Stimulated activated naive B cell treated with anti-CD40 and anti-IgM and Interleukin-4, amounts not matched to agents 10 μg/mL and 1 μg/mL and 100 μg/mL, for 72 hours (primary cell): Measurements from ENCODE around the gene NKIRAS2.

Experiments
- ATAC-seq, 2 donors: fragments of 150-1000 bp; cut with Tn5 transposase; replicated peaks; 2 replicates each; pipeline ENCODE4 v1.10.0; 2021; ENCODE audit warnings: moderate library complexity in 1 of 2
- DNase-seq: peaks from one replicate; pipeline ENCODE4 v3.0.0; 2021
- H3K27ac Mint-ChIP-seq: one replicate; pipeline ENCODE4 v1.8.0; 2022; ENCODE audit warnings: mild to moderate bottlenecking, mixed read lengths
- H3K27me3 Mint-ChIP-seq, 2 donors: one replicate each; pipeline ENCODE4 v1.8.0; 2022; ENCODE audit warnings: mixed read lengths in 2 of 2
- H3K36me3 Mint-ChIP-seq, 2 donors: one replicate each; pipeline ENCODE4 v1.8.0; 2022; ENCODE audit warnings: mixed read lengths in 2 of 2, mild to moderate bottlenecking in 1 of 2
- H3K4me1 Mint-ChIP-seq, 2 donors: one replicate each; pipeline ENCODE4 v1.8.0; 2022; ENCODE audit warnings: mixed read lengths in 2 of 2, mild to moderate bottlenecking in 1 of 2
- H3K4me3 Mint-ChIP-seq, 2 donors: one replicate each; pipeline ENCODE4 v1.8.0; 2022; ENCODE audit warnings: mild to moderate bottlenecking in 2 of 2, mixed read lengths in 2 of 2, moderate library complexity in 1 of 2
- H3K9me3 Mint-ChIP-seq, 2 donors: one replicate each; pipeline ENCODE4 v1.8.0; 2022; ENCODE audit warnings: mixed read lengths in 2 of 2, mild to moderate bottlenecking in 1 of 2

Gene NKIRAS2

DNA sequence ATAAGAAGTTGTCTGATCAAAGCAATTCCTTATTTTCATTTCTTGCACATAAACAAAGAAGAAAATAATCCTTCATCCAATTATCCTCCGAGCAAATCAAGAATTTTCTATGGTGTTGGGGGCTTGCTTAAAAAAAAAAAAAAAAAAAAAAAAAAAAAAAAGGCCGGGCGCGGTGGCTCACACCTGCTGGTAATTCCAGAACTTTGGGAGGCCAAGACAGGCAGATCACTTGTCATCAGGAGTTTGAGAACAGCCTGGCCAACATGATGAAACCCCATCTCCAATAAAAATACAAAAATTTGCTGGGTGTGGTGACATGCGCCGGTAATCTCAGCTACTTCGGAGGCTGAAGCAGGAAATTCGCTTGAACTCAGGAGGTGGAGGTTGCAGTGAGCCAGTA, 34.0 kb upstream of the NKIRAS2 start:
- peaks cover 51 to 58% of the 10 kb centered on the region in 2 donors for H3K36me3 Mint-ChIP-seq
- H3K4me1 Mint-ChIP-seq, result peaks cover 17 to 18% of the 10 kb centered on the region in 2 donors
- H3K4me3 Mint-ChIP-seq, result no peak overlapping the region
- DNase-seq (no peak), ATAC-seq (no peak)
- H3K27me3 Mint-ChIP-seq, result no peaks in the 10 kb centered on the region
- no peaks in the 10 kb centered on the region for H3K9me3 Mint-ChIP-seq
- H3K27ac Mint-ChIP-seq, result no peak overlapping the region

- Mint-ChIP-seq H3K4me1 (peaks cover 16 to 18% of the 10 kb centered on the region in 2 donors), H3K36me3 (peaks cover 51 to 58% of the 10 kb centered on the region in 2 donors), H3K27me3 (no peaks in the 10 kb centered on the region), H3K27ac (peak overlapping the region; percentile 62), H3K4me3 (no peak overlapping the region), H3K9me3 (no peaks in the 10 kb centered on the region)
- no peak for ATAC-seq
- DNase-seq, result no peak
Measured at GRCh38 chr17:41986634-41987033, 33.3 kb upstream of the NKIRAS2 start.

DNA sequence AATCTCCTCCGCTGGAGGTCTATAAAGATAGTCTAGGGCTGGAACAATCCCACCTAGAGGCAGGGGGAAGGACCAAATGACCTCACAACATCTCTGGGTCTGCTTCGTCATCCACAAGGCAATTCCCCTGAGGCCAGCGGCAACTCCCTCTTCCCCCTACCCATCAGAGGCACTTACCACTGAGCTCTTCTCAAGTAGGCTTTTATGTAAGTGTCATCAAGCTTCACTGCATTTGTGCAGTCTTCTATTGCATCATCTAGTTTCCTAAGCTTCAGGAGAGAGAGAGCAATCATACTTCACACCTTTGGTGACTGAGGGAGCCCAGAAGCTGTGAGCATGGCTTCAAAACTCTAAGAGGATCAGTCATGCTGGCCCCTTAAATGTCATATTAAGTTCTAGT, 32.2 kb upstream of the NKIRAS2 start:
- Mint-ChIP-seq H3K36me3 (peaks cover 44 to 54% of the 10 kb centered on the region in 2 donors), H3K27me3 (no peaks in the 10 kb centered on the region), H3K27ac (peak overlapping the region; percentile 87), H3K4me1 (peaks cover 15 to 18% of the 10 kb centered on the region in 2 donors), H3K9me3 (no peaks in the 10 kb centered on the region), H3K4me3 (no peak overlapping the region)
- ATAC-seq, result peak; percentile 31 to 53
- DNase-seq, result no peak

DNA sequence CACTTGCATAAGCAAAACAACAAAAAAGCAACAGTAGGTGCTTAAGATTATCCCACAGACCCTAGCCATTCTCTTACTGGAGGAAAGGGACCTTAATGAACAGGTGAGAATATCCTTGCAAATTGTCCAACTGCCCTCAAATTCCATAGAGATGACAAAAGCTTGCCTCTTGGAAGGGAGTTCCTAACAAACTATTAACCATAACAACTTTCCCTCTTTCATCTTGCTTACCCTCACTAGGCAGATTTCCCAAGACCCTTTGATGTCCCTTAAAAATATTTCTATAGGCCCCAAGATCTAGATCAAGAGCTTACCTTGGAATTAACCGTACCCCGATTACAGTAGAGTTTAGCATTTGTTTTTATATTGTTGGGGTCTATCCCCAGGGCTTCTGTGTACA, 31.5 kb upstream of the NKIRAS2 start:
- Mint-ChIP-seq H3K27me3 (no peaks in the 10 kb centered on the region), H3K4me3 (no peak overlapping the region), H3K4me1 (peaks cover 15 to 18% of the 10 kb centered on the region in 2 donors), H3K27ac (peak overlapping the region; percentile 63), H3K36me3 (peaks cover 39 to 54% of the 10 kb centered on the region in 2 donors), H3K9me3 (no peaks in the 10 kb centered on the region)
- ATAC-seq, result no peak
- no peak for DNase-seq

- ATAC-seq (no peak), DNase-seq (no peak)
- no peak overlapping the region for H3K4me3 Mint-ChIP-seq
- H3K27ac Mint-ChIP-seq, result no peak overlapping the region
- H3K9me3 Mint-ChIP-seq, result no peaks in the 10 kb centered on the region
- H3K27me3 Mint-ChIP-seq, result no peaks in the 10 kb centered on the region
- peaks cover 12 to 18% of the 10 kb centered on the region in 2 donors for H3K4me1 Mint-ChIP-seq
- peaks cover 37 to 50% of the 10 kb centered on the region in 2 donors for H3K36me3 Mint-ChIP-seq
Measured at GRCh38 chr17:41989702-41990419, 30.0 kb upstream of the NKIRAS2 start.

GRCh38 chr17:41992576-41992975, 27.3 kb upstream of the NKIRAS2 start:
- Mint-ChIP-seq H3K4me3 (no peak overlapping the region), H3K9me3 (no peaks in the 10 kb centered on the region), H3K27me3 (no peaks in the 10 kb centered on the region), H3K36me3 (peaks cover 43 to 51% of the 10 kb centered on the region in 2 donors), H3K4me1 (peaks cover 22 to 30% of the 10 kb centered on the region in 2 donors), H3K27ac (peak overlapping the region; percentile 37)
- ATAC-seq (no peak), DNase-seq (no peak)

GRCh38 chr17:41996855-41997164, 23.1 kb upstream of the NKIRAS2 start:
- Mint-ChIP-seq H3K27me3 (no peaks in the 10 kb centered on the region), H3K36me3 (peaks cover 34 to 41% of the 10 kb centered on the region in 2 donors), H3K4me3 (peak overlapping the region in 1 of 2 donors; percentile 66), H3K27ac (peak overlapping the region; percentile 93), H3K9me3 (no peaks in the 10 kb centered on the region), H3K4me1 (peaks cover 12 to 18% of the 10 kb centered on the region in 2 donors)
- peak; percentile 29 to 49 for ATAC-seq
- no peak for DNase-seq

- Mint-ChIP-seq H3K4me3 (no peak overlapping the region), H3K27ac (no peak overlapping the region)
Measured at GRCh38 chr17:41998497-41998896, 21.4 kb upstream of the NKIRAS2 start.

GRCh38 chr17:42000413-42001133, 19.3 kb upstream of the NKIRAS2 start:
- Mint-ChIP-seq H3K9me3 (no peaks in the 10 kb centered on the region), H3K4me1 (peaks cover 23 to 34% of the 10 kb centered on the region in 2 donors), H3K27me3 (no peaks in the 10 kb centered on the region), H3K27ac (no peak overlapping the region), H3K36me3 (peaks cover 28 to 38% of the 10 kb centered on the region in 2 donors), H3K4me3 (no peak overlapping the region)
- DNase-seq, result no peak
- ATAC-seq, result no peak

More at GRCh38 chr17:41998497-41998896, 21.4 kb upstream of the NKIRAS2 start:
- ATAC-seq (no peak), DNase-seq (no peak)
- Mint-ChIP-seq H3K27me3 (no peaks in the 10 kb centered on the region), H3K36me3 (peaks cover 34 to 42% of the 10 kb centered on the region in 2 donors), H3K4me1 (peaks cover 20 to 29% of the 10 kb centered on the region in 2 donors), H3K9me3 (no peaks in the 10 kb centered on the region)

- no peak overlapping the region for H3K4me3 Mint-ChIP-seq
- ATAC-seq, result no peak
- no peaks in the 10 kb centered on the region for H3K27me3 Mint-ChIP-seq
- H3K4me1 Mint-ChIP-seq, result peaks cover 14 to 24% of the 10 kb centered on the region in 2 donors
- H3K36me3 Mint-ChIP-seq, result peaks cover 19 to 27% of the 10 kb centered on the region in 2 donors
- no peak overlapping the region for H3K27ac Mint-ChIP-seq
- H3K9me3 Mint-ChIP-seq, result no peaks in the 10 kb centered on the region
- no peak for DNase-seq
Measured at GRCh38 chr17:42001729-42002128, 18.2 kb upstream of the NKIRAS2 start.

DNA sequence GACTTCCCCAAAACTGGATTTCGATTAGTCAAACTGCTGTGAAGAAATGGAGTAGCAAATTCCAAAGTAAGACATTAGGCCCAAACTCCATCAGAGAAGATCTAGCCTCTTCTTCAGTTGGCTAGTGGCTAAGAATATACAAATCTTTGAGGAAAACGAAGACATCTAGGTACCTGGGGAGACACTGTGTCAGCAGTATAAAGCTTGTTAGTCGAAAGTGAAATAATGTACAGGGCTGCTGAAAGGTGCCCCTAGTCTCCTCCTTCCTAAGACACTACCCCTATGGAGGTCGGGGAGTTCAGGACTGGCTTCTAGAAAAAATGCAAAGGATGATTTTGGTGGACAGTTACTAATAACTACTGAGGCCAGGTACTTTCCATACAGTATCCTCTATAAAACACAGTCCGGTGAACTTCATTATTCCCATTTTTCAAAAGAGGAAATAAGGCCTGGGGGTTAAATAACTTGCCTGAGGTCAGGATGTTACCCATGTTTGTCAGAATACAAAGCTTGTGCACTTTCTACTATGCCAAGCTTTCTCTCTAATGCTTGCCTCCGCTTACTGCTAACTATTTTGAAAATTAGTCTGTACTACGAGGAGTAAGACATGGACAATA, 17.6 kb upstream of the NKIRAS2 start:
- Mint-ChIP-seq H3K4me1 (peaks cover 10 to 23% of the 10 kb centered on the region in 2 donors), H3K27me3 (no peaks in the 10 kb centered on the region), H3K4me3 (no peak overlapping the region), H3K27ac (no peak overlapping the region), H3K36me3 (peaks cover 17 to 26% of the 10 kb centered on the region in 2 donors), H3K9me3 (no peaks in the 10 kb centered on the region)
- no peak for DNase-seq
- ATAC-seq, result no peak

GRCh38 chr17:42002792-42003301, 17.0 kb upstream of the NKIRAS2 start:
- no peaks in the 10 kb centered on the region for H3K9me3 Mint-ChIP-seq
- no peak overlapping the region for H3K4me3 Mint-ChIP-seq
- no peak for ATAC-seq
- no peak overlapping the region for H3K27ac Mint-ChIP-seq
- no peak for DNase-seq
- peaks cover 17 to 26% of the 10 kb centered on the region in 2 donors for H3K36me3 Mint-ChIP-seq
- peaks cover 10 to 23% of the 10 kb centered on the region in 2 donors for H3K4me1 Mint-ChIP-seq
- H3K27me3 Mint-ChIP-seq, result no peaks in the 10 kb centered on the region

- no peaks in the 10 kb centered on the region for H3K27me3 Mint-ChIP-seq
- ATAC-seq (no peak), DNase-seq (no peak)
- H3K27ac Mint-ChIP-seq, result peak overlapping the region; percentile 57
- H3K4me3 Mint-ChIP-seq, result no peak overlapping the region
- no peaks in the 10 kb centered on the region for H3K9me3 Mint-ChIP-seq
- peaks cover 17 to 25% of the 10 kb centered on the region in 2 donors for H3K36me3 Mint-ChIP-seq
- H3K4me1 Mint-ChIP-seq, result peaks cover 12 to 37% of the 10 kb centered on the region in 2 donors
Measured at GRCh38 chr17:42005166-42005565, 14.7 kb upstream of the NKIRAS2 start.

DNA sequence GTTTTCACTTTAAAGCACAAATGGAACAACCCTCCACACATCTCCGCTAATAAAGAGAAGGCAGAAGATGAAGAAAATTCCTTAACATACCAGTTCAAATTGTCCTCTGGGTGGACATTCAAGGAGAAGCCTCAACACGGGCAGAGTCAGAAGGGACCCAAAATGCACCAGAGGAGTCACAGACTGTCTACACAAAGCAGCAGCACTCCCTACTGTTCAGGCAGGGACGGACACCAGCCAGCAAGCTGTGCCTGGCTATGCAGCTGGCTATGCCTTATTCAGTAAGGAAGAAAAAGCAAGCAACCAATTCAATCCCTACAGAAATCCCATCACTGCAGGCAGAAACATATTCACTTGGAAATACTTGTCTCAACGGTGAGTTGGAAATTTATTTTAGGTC, 10.7 kb upstream of the NKIRAS2 start:
- ATAC-seq (no peak), DNase-seq (no peak)
- H3K9me3 Mint-ChIP-seq, result no peaks in the 10 kb centered on the region
- H3K27me3 Mint-ChIP-seq, result no peaks in the 10 kb centered on the region
- H3K4me1 Mint-ChIP-seq, result peaks cover 22 to 59% of the 10 kb centered on the region in 2 donors
- peaks cover 21 to 24% of the 10 kb centered on the region in 2 donors for H3K36me3 Mint-ChIP-seq
- H3K4me3 Mint-ChIP-seq, result no peak overlapping the region
- no peak overlapping the region for H3K27ac Mint-ChIP-seq
